Liver (tissue), 9 donors: ENCODE measurements around the gene CTAG1B. TPM values are rescaled to one million over a fixed set of nuclear protein-coding genes. Genes with fewer than 3 reads are reported as not detected.
"Not testable (repeated sequence)": the region's sequence is repeated elsewhere in the genome, so short reads cannot be mapped to it uniquely, and the experiment has no call there.

ENCODE experiments used
- DNase-seq: peaks from one replicate; pipeline ENCODE4 v3.0.0-alpha.2; 2017; ENCODE audit warnings: low spot score
- H3K27ac ChIP-seq, 2 donors: one replicate each; pipeline ENCODE4 v1.7.0; 2013; ENCODE audit warnings: inconsistent platforms in 2 of 2, low read length in 2 of 2, control low read depth in 1 of 2, low read depth in 1 of 2, mild to moderate bottlenecking in 1 of 2
- H3K27me3 ChIP-seq, 4 donors: one replicate each; pipeline versions ENCODE4 v1.6.1 to v1.7.0; 2013; ENCODE audit warnings: low read length in 3 of 4, inconsistent platforms in 1 of 4, mild to moderate bottlenecking in 1 of 4, moderate library complexity in 1 of 4; ENCODE audit not compliant: control insufficient read depth in 4 of 4, insufficient read depth in 4 of 4
- H3K36me3 ChIP-seq, 4 donors: one replicate each; pipeline versions ENCODE4 v1.6.1 to v1.7.0; 2013; ENCODE audit warnings: low read length in 3 of 4, mild to moderate bottlenecking in 3 of 4, low read depth in 1 of 4, moderate library complexity in 1 of 4; ENCODE audit not compliant: control insufficient read depth in 4 of 4, insufficient read depth in 3 of 4
- H3K4me1 ChIP-seq, 4 donors: one replicate each; pipeline versions ENCODE4 v1.6.1 to v1.7.0; 2013; ENCODE audit warnings: low read length in 3 of 4, mild to moderate bottlenecking in 3 of 4, moderate library complexity in 1 of 4; ENCODE audit not compliant: control insufficient read depth in 4 of 4, insufficient read depth in 4 of 4
- H3K4me3 ChIP-seq, 3 donors: one replicate each; pipeline versions ENCODE4 v1.6.1 to v1.7.0; 2013; ENCODE audit warnings: low read length in 3 of 3, control low read depth in 1 of 3, low read depth in 1 of 3, mild to moderate bottlenecking in 1 of 3
- H3K9ac ChIP-seq, 2 donors: one replicate each; pipeline ENCODE4 v1.7.0; 2013; ENCODE audit warnings: low read length in 2 of 2, mild to moderate bottlenecking in 2 of 2, moderate library complexity in 2 of 2, control low read depth in 1 of 2, low read depth in 1 of 2
- H3K9me3 ChIP-seq, 4 donors: one replicate each; pipeline versions ENCODE4 v1.6.1 to v1.7.0; 2013; ENCODE audit warnings: low read length in 3 of 4; ENCODE audit not compliant: control insufficient read depth in 4 of 4
- EGR1 ChIP-seq, 2 donors: IDR thresholded peaks; 2 replicates each; pipeline ENCODE4 v1.6.1; 2016 to 2018; ENCODE audit warnings: antibody characterized with exemption in 2 of 2, low read depth in 2 of 2
- FOXA1 ChIP-seq: IDR thresholded peaks from 2 replicates; pipeline ENCODE4 v1.6.1; 2016; ENCODE audit warnings: antibody characterized with exemption
- FOXA2 ChIP-seq: IDR thresholded peaks from 2 replicates; pipeline ENCODE4 v1.6.1; 2016; ENCODE audit warnings: antibody characterized with exemption
- GABPA ChIP-seq, 2 donors: IDR thresholded peaks in 1 of 2; conservative IDR thresholded peaks in 1 of 2; 2 replicates each; pipeline ENCODE4 v1.6.1; 2016; ENCODE audit warnings: antibody characterized with exemption in 2 of 2, mild to moderate bottlenecking in 1 of 2, moderate library complexity in 1 of 2
- HNF4A ChIP-seq, 2 donors: conservative IDR thresholded peaks; 2 replicates each; pipeline ENCODE4 v1.6.1; 2016; ENCODE audit warnings: antibody characterized with exemption in 2 of 2, mild to moderate bottlenecking in 2 of 2
- HNF4G ChIP-seq: IDR thresholded peaks from 2 replicates; pipeline ENCODE4 v1.6.1; 2016; ENCODE audit warnings: antibody characterized with exemption
- JUND ChIP-seq, 2 donors: IDR thresholded peaks; 2 replicates each; pipeline ENCODE4 v1.6.1; 2016; ENCODE audit warnings: antibody characterized with exemption in 2 of 2
- NR2F2 ChIP-seq: IDR thresholded peaks from 2 replicates; pipeline ENCODE4 v1.6.1; 2016; ENCODE audit warnings: antibody characterized with exemption
- RAD21 ChIP-seq, 2 donors: IDR thresholded peaks; 2 replicates each; pipeline ENCODE4 v1.6.1; 2016; ENCODE audit warnings: antibody characterized with exemption in 2 of 2, mild to moderate bottlenecking in 2 of 2
- RXRA ChIP-seq, 2 donors: IDR thresholded peaks; 2 replicates each; pipeline ENCODE4 v1.6.1; 2017 to 2018; ENCODE audit warnings: antibody characterized with exemption in 2 of 2, mild to moderate bottlenecking in 1 of 2
- SP1 ChIP-seq: IDR thresholded peaks from 2 replicates; pipeline ENCODE4 v1.6.1; 2018; ENCODE audit warnings: antibody characterized with exemption, mild to moderate bottlenecking
- TAF1 ChIP-seq: conservative IDR thresholded peaks from 2 replicates; pipeline ENCODE4 v1.6.1; 2016; ENCODE audit warnings: antibody characterized with exemption, mild to moderate bottlenecking
- YY1 ChIP-seq: IDR thresholded peaks from 2 replicates; pipeline ENCODE4 v1.6.1; 2016; ENCODE audit warnings: antibody characterized with exemption, mild to moderate bottlenecking
- WGBS: extraction: QIAGEN DNeasy Blood & Tissue Kit; methylation state at CpG from one replicate; pipeline ENCODE4 v1.1.7; 2013; 5-methylcytosine and 5-hydroxymethylcytosine counted together
- polyA plus RNA-seq, 2 donors: library from polyadenylated mRNA; stranded (reverse) in 1 of 2; unstranded in 1 of 2; fragments of 200-250 nt in 1 of 2; fragments of >200 nt in 1 of 2; fragmentation: Nextera tagmentation in 1 of 2; extraction: Ambion mirVana in 1 of 2; gene quantifications; one replicate each; pipeline versions ENCODE4 v1.2.1 to v1.2.3, GENCODE V29; 2013 to 2015
- total RNA-seq, 2 donors: library from RNA; depleted of rRNA; stranded (reverse); fragments of >200 nt; gene quantifications; one replicate each; pipeline ENCODE4 v1.2.3, GENCODE V29; 2014
- TF ChIP-seq, protein P1 (sequence below): IDR thresholded peaks from 2 replicates; pipeline ENCODE4 v1.6.1; 2016; ENCODE audit warnings: antibody characterized with exemption, mild to moderate bottlenecking
- TF ChIP-seq, protein P2 (sequence below): IDR thresholded peaks from 2 replicates; pipeline ENCODE4 v1.6.1; 2016; ENCODE audit warnings: antibody characterized with exemption
- TF ChIP-seq, protein P3 (sequence below): IDR thresholded peaks from 2 replicates; pipeline ENCODE4 v1.6.1; 2016; ENCODE audit warnings: antibody characterized with exemption
- TF ChIP-seq, protein P4 (sequence below): fragments of 150-350 bp; IDR thresholded peaks from 2 replicates; pipeline ENCODE4 v1.5.1; 2017; ENCODE audit warnings: improper control_type of control experiment, low read depth, low read length; ENCODE audit not compliant: missing input control
- TF ChIP-seq, protein P5 (sequence below): IDR thresholded peaks from 2 replicates; pipeline ENCODE4 v1.6.1; 2016; ENCODE audit warnings: antibody characterized with exemption
- donor health status: healthy.
- donor health status: healthy.
- donor health status: healthy.
- donor health status: healthy.
- donor health status: healthy.

CTAG1B gene
- total and polyA plus RNA-seq, 4 donors: not detected

DNA sequence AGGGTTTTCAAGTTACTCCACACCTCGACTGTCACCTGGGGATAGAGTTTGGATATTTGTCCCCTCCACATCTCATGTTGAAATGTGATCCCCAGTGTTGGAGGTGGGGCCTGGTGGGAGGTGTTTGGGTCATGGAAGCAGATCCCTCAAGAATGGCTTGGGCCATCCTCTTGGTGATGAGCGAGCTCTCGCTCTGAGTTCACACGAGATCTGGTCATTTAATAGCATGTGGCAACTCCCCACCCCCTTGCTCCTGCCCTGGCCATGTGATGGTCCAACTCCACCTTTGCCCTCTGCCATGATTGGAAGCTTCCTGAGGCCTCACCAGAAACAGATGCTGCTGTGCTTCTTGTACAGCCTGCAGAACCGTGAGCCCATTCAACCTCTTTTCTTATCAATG is 25.9 kb downstream of the CTAG1B start:
- Histone ChIP-seq H3K4me1 (no peaks in the 10 kb centered on the region), H3K9me3 (peaks cover 0 to 3% (median 0%) of the 10 kb centered on the region in 4 donors), H3K4me3 (no peak overlapping the region), H3K9ac (no peak overlapping the region), H3K27ac (no peak overlapping the region), H3K27me3 (peaks cover 0 to 5% (median 0%) of the 10 kb centered on the region in 4 donors), H3K36me3 (no peaks in the 10 kb centered on the region)
- TF ChIP-seq YY1: no peak
- no peak for TF ChIP-seq JUND (IDR thresholded peaks at IDR 0.05)
- TF ChIP-seq, protein P1, sequence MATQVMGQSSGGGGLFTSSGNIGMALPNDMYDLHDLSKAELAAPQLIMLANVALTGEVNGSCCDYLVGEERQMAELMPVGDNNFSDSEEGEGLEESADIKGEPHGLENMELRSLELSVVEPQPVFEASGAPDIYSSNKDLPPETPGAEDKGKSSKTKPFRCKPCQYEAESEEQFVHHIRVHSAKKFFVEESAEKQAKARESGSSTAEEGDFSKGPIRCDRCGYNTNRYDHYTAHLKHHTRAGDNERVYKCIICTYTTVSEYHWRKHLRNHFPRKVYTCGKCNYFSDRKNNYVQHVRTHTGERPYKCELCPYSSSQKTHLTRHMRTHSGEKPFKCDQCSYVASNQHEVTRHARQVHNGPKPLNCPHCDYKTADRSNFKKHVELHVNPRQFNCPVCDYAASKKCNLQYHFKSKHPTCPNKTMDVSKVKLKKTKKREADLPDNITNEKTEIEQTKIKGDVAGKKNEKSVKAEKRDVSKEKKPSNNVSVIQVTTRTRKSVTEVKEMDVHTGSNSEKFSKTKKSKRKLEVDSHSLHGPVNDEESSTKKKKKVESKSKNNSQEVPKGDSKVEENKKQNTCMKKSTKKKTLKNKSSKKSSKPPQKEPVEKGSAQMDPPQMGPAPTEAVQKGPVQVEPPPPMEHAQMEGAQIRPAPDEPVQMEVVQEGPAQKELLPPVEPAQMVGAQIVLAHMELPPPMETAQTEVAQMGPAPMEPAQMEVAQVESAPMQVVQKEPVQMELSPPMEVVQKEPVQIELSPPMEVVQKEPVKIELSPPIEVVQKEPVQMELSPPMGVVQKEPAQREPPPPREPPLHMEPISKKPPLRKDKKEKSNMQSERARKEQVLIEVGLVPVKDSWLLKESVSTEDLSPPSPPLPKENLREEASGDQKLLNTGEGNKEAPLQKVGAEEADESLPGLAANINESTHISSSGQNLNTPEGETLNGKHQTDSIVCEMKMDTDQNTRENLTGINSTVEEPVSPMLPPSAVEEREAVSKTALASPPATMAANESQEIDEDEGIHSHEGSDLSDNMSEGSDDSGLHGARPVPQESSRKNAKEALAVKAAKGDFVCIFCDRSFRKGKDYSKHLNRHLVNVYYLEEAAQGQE: no peak
- no peak for TF ChIP-seq NR2F2
- TF ChIP-seq SP1: no peak
- TF ChIP-seq HNF4G: no peak
- no peak for DNase-seq
- WGBS: 92% methylated on average over 5 of the region's 5 CpGs

DNA sequence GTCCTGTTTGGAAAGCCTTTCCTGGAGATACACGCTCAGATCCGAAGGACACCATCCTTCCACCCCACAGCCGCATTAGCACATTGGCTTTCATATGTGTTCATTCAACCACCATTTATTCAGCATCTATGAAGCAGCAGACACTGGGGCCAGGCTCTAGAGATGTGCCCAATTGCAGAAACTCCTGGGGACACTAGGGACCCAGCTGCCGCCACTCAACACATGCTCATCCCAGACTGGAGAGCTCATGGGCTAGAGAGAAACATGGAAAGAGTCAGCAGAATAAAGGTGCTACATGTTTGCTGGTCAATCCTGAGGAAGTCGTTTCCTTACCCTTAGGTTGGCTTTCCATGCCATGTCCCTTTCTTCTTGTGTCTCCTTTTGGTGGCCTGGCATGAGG is 26.6 kb downstream of the CTAG1B start:
- Histone ChIP-seq H3K27me3 (peaks cover 0 to 5% (median 0%) of the 10 kb centered on the region in 4 donors), H3K27ac (no peak overlapping the region), H3K4me1 (no peaks in the 10 kb centered on the region), H3K36me3 (no peaks in the 10 kb centered on the region), H3K9me3 (peaks cover 0 to 3% (median 0%) of the 10 kb centered on the region in 4 donors), H3K9ac (no peak overlapping the region), H3K4me3 (no peak overlapping the region)
- 92% methylated on average over 5 of the region's 5 CpGs for WGBS
- no peak for DNase-seq
- no peak for TF ChIP-seq FOXA2
- TF ChIP-seq HNF4G: no peak
- TF ChIP-seq, protein P2, sequence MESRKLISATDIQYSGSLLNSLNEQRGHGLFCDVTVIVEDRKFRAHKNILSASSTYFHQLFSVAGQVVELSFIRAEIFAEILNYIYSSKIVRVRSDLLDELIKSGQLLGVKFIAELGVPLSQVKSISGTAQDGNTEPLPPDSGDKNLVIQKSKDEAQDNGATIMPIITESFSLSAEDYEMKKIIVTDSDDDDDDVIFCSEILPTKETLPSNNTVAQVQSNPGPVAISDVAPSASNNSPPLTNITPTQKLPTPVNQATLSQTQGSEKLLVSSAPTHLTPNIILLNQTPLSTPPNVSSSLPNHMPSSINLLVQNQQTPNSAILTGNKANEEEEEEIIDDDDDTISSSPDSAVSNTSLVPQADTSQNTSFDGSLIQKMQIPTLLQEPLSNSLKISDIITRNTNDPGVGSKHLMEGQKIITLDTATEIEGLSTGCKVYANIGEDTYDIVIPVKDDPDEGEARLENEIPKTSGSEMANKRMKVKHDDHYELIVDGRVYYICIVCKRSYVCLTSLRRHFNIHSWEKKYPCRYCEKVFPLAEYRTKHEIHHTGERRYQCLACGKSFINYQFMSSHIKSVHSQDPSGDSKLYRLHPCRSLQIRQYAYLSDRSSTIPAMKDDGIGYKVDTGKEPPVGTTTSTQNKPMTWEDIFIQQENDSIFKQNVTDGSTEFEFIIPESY: no peak
- TF ChIP-seq, protein P3, sequence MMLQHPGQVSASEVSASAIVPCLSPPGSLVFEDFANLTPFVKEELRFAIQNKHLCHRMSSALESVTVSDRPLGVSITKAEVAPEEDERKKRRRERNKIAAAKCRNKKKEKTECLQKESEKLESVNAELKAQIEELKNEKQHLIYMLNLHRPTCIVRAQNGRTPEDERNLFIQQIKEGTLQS: no peak
- no peak for TF ChIP-seq RXRA (IDR thresholded peaks at IDR 0.05)
- TF ChIP-seq GABPA (IDR thresholded peaks at IDR 0.05 in 1 of 2, conservative IDR thresholded peaks at IDR 0.05 in 1 of 2): no peak
- no peak for TF ChIP-seq YY1
- TF ChIP-seq, protein P1: no peak
- TF ChIP-seq HNF4A (conservative IDR thresholded peaks at IDR 0.05): no peak
- TF ChIP-seq JUND (IDR thresholded peaks at IDR 0.05): no peak
- TF ChIP-seq FOXA1: no peak
- TF ChIP-seq, protein P4, sequence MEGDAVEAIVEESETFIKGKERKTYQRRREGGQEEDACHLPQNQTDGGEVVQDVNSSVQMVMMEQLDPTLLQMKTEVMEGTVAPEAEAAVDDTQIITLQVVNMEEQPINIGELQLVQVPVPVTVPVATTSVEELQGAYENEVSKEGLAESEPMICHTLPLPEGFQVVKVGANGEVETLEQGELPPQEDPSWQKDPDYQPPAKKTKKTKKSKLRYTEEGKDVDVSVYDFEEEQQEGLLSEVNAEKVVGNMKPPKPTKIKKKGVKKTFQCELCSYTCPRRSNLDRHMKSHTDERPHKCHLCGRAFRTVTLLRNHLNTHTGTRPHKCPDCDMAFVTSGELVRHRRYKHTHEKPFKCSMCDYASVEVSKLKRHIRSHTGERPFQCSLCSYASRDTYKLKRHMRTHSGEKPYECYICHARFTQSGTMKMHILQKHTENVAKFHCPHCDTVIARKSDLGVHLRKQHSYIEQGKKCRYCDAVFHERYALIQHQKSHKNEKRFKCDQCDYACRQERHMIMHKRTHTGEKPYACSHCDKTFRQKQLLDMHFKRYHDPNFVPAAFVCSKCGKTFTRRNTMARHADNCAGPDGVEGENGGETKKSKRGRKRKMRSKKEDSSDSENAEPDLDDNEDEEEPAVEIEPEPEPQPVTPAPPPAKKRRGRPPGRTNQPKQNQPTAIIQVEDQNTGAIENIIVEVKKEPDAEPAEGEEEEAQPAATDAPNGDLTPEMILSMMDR: no peak
- no peak for TF ChIP-seq NR2F2
- no peak for TF ChIP-seq RAD21 (IDR thresholded peaks at IDR 0.05)
- no peak for TF ChIP-seq SP1
- TF ChIP-seq, protein P5, sequence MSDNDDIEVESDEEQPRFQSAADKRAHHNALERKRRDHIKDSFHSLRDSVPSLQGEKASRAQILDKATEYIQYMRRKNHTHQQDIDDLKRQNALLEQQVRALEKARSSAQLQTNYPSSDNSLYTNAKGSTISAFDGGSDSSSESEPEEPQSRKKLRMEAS: no peak
- no peak for TF ChIP-seq EGR1 (IDR thresholded peaks at IDR 0.05; ENCODE audit: low read depth in 2 of 2)
- no peak for TF ChIP-seq TAF1

DNA sequence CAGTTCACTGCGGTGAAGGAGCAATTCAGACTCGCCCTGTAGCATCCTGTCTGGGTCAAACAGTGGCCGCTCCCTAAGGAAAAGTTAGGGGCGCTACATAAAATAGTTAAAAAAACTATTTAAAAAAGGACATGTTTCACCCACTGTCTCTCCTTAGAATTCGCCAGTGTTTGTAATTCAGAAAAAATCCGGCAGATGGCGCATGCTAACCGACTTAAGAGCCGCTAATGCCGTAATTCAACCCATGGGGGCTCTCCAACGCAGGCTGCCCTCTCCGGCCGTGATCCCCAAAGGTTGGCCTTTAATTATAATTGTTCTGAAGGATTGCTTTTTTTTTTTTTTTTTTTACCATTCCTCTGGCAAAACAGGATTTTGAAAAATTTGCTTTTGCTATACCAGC is 28.7 kb downstream of the CTAG1B start:
- H3K36me3 ChIP-seq, H3K27me3 ChIP-seq, DNase-seq, H3K27ac ChIP-seq, H3K4me3 ChIP-seq, H3K9ac ChIP-seq, H3K9me3 ChIP-seq, H3K4me1 ChIP-seq: not testable (repeated sequence)
- no CpG with 5 or more reads among the region's 13 CpGs for WGBS
